Bronchial epithelial cell (primary cell): ENCODE results near the gene SCYGR1. TPM values are rescaled to one million over a fixed set of nuclear protein-coding genes. Genes with fewer than 3 reads are reported as not detected.
"Not testable (repeated sequence)": the region's sequence is repeated elsewhere in the genome, so short reads cannot be mapped to it uniquely, and the experiment has no call there.

Experiments used
- DNase-seq: peaks from one replicate; pipeline ENCODE4 v3.0.0-alpha.2; 2010; ENCODE audit warnings: low read depth
- FAIRE-seq: peaks from 2 replicates; lab custom pipeline; 2011; peaks lifted over from hg19 to GRCh38; lab: Jason Lieb, UNC
- H3K27me3 ChIP-seq: 2 replicates; pipeline ENCODE4 v1.5.1; 2011; ENCODE audit warnings: low read length; ENCODE audit not compliant: control insufficient read depth, insufficient read depth
- H3K36me3 ChIP-seq: 2 replicates; pipeline ENCODE4 v1.5.1; 2011; ENCODE audit warnings: low read length; ENCODE audit not compliant: control insufficient read depth, insufficient read depth
- H3K4me3 ChIP-seq: 2 replicates; pipeline ENCODE4 v1.5.1; 2011; ENCODE audit warnings: mild to moderate bottlenecking, low read depth, low read length, control low read depth
- CTCF ChIP-seq: IDR thresholded peaks from 2 replicates; pipeline ENCODE4 v1.5.1; 2011; ENCODE audit warnings: mild to moderate bottlenecking, moderate library complexity, low read length, control low read depth, inconsistent platforms; ENCODE audit not compliant: insufficient read depth, severe bottlenecking
- total RNA-seq: library from RNA; depleted of rRNA; stranded (reverse); fragments of >200 nt; gene quantifications from 2 replicates; pipeline ENCODE4 v1.2.1, GENCODE V29; 2014

Gene SCYGR1
- total RNA-seq, 1 donor from 2014 or later = not detected

GRCh38 chr2:227366769-227367426 lies 20.9 kb downstream of the SCYGR1 start:
- Histone ChIP-seq H3K4me3 (no peak overlapping the region), H3K36me3 (no peaks in the 10 kb centered on the region), H3K27me3 (no peaks in the 10 kb centered on the region)
- TF ChIP-seq CTCF = no peak
- FAIRE-seq (no peak), DNase-seq (peak; percentile 67)

- Histone ChIP-seq H3K4me3 (no peak overlapping the region), H3K36me3 (no peaks in the 10 kb centered on the region), H3K27me3 (no peaks in the 10 kb centered on the region)
- TF ChIP-seq CTCF = no peak
- no peak for FAIRE-seq
- DNase-seq = no peak
These were observed 21.9 kb downstream of the SCYGR1 start for GRCh38 chr2:227365833-227366232.

- not testable (repeated sequence) for H3K36me3 ChIP-seq, FAIRE-seq, H3K27me3 ChIP-seq, H3K4me3 ChIP-seq, DNase-seq
These were observed 23.0 kb downstream of the SCYGR1 start for GRCh38 chr2:227364585-227365263.

GRCh38 chr2:227363756-227364155 lies 24.0 kb downstream of the SCYGR1 start:
- Histone ChIP-seq H3K36me3 (no peaks in the 10 kb centered on the region), H3K4me3 (no peak overlapping the region), H3K27me3 (no peaks in the 10 kb centered on the region)
- DNase-seq (peak; percentile 7), FAIRE-seq (no peak)
- peak; percentile 8 for TF ChIP-seq CTCF

GRCh38 chr2:227360351-227360750 lies 27.4 kb downstream of the SCYGR1 start:
- Histone ChIP-seq H3K27me3 (no peaks in the 10 kb centered on the region), H3K36me3 (peaks cover 2% of the 10 kb centered on the region), H3K4me3 (no peak overlapping the region)
- no peak for DNase-seq
- FAIRE-seq = no peak
- TF ChIP-seq CTCF = no peak

- Histone ChIP-seq H3K27me3 (no peaks in the 10 kb centered on the region), H3K4me3 (no peak overlapping the region), H3K36me3 (peaks cover 3% of the 10 kb centered on the region)
- FAIRE-seq (no peak), DNase-seq (no peak)
- TF ChIP-seq CTCF = no peak
These were observed 36.1 kb downstream of the SCYGR1 start for GRCh38 chr2:227351639-227352038.
